Activated CD4-positive, alpha-beta T cell treated with anti-CD3 and anti-CD28 coated beads, Interleukin-2, Interleukin-4, amounts not matched to agents 100 ng/mL and 50 ng/mL, durations not matched to agents 16 hours and 8 hours (primary cell): Measurements from ENCODE around the gene THTPA.
"Not testable (repeated sequence)": the region's sequence is repeated elsewhere in the genome, so short reads cannot be mapped to it uniquely, and the experiment has no call there.

Experiments used
- DNase-seq: peaks from one replicate; pipeline ENCODE4 v3.0.0-alpha.2; 2020; ENCODE audit warnings: low spot score

The THTPA gene

GRCh38 chr14:23583761-23584526 lies 27.9 kb downstream of the THTPA start:
- DNase-seq = not testable (repeated sequence)

- DNase-seq = not testable (repeated sequence)
These were observed 28.6 kb downstream of the THTPA start for GRCh38 chr14:23584527-23585203.

- DNase-seq = peak; percentile 77
These were observed 33.0 kb downstream of the THTPA start for GRCh38 chr14:23588884-23589598.

GRCh38 chr14:23589606-23590005 lies 33.5 kb downstream of the THTPA start:
- no peak for DNase-seq

GRCh38 chr14:23590198-23590597 lies 34.1 kb downstream of the THTPA start:
- DNase-seq = no peak

- not testable (repeated sequence) for DNase-seq
These were observed 38.1 kb downstream of the THTPA start for GRCh38 chr14:23594191-23594590.

- DNase-seq = no peak
These were observed 44.2 kb downstream of the THTPA start for GRCh38 chr14:23600322-23600707.

- DNase-seq = no peak
These were observed 44.7 kb downstream of the THTPA start for GRCh38 chr14:23600806-23601205.

GRCh38 chr14:23601424-23601823 lies 45.4 kb downstream of the THTPA start:
- DNase-seq = no peak

GRCh38 chr14:23601845-23602180 lies 45.7 kb downstream of the THTPA start:
- no peak for DNase-seq

GRCh38 chr14:23602181-23603095 lies 46.4 kb downstream of the THTPA start:
- DNase-seq = no peak

- DNase-seq = no peak
These were observed 47.0 kb downstream of the THTPA start for GRCh38 chr14:23603103-23603502.

- DNase-seq = no peak
These were observed 48.1 kb downstream of the THTPA start for GRCh38 chr14:23604148-23604547.

GRCh38 chr14:23604675-23605170 lies 48.7 kb downstream of the THTPA start:
- no peak for DNase-seq

- DNase-seq = peak; percentile 72
These were observed 50.0 kb downstream of the THTPA start for GRCh38 chr14:23605931-23606585.

GRCh38 chr14:23608454-23608853 lies 52.4 kb downstream of the THTPA start:
- DNase-seq = no peak

GRCh38 chr14:23609001-23609400 lies 52.9 kb downstream of the THTPA start:
- DNase-seq = no peak

- DNase-seq = not testable (repeated sequence)
These were observed 53.5 kb downstream of the THTPA start for GRCh38 chr14:23609411-23610089.
